IPS-15b (cell line): ENCODE measurements around the gene SF1.
A peak's percentile ranks its signal among the peaks of the same experiment; 100 is the strongest.

Experiments
- H3K27me3 ChIP-seq: one replicate; pipeline ENCODE4 v1.6.1; 2013; ENCODE audit warnings: low read length; ENCODE audit not compliant: control insufficient read depth, insufficient read depth
- H3K36me3 ChIP-seq: one replicate; pipeline ENCODE4 v1.6.1; 2013; ENCODE audit warnings: low read length; ENCODE audit not compliant: control insufficient read depth, insufficient read depth
- H3K4me1 ChIP-seq: one replicate; pipeline ENCODE4 v1.6.1; 2013; ENCODE audit warnings: mild to moderate bottlenecking, low read length; ENCODE audit not compliant: control insufficient read depth, insufficient read depth
- H3K4me3 ChIP-seq: one replicate; pipeline ENCODE4 v1.5.1; 2013; ENCODE audit warnings: low read depth, low read length
- H3K9ac ChIP-seq: one replicate; pipeline ENCODE4 v1.6.1; 2013; ENCODE audit warnings: low read depth, mild to moderate bottlenecking, low read length
- H3K9me3 ChIP-seq: one replicate; pipeline ENCODE4 v1.6.1; 2013; ENCODE audit warnings: mild to moderate bottlenecking, low read length; ENCODE audit not compliant: control insufficient read depth, insufficient read depth

Gene SF1

DNA sequence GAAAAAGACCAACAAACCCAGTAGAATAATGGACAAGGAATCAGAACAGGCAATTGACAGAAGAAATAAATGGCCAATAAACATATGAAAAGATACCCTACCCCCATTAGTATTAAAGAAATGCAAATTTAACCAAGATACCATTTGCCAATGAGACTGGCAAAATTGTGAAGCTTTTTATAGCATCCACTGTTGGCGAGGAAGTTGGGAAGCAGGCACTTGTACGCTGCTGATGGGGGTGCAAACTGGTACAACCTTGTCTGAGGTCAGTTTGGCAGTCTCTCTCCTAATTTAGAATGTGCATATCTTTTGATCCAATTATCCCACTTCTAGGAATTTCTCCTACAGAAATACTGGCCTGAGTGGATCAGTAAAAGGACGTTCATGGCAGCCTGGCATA lies 46.7 kb downstream of the SF1 start:
- Histone ChIP-seq H3K4me1 (peaks cover 3% of the 10 kb centered on the region), H3K4me3 (no peak overlapping the region), H3K9ac (no peak overlapping the region), H3K9me3 (no peaks in the 10 kb centered on the region), H3K27me3 (no peaks in the 10 kb centered on the region), H3K36me3 (peaks cover 16% of the 10 kb centered on the region)

DNA sequence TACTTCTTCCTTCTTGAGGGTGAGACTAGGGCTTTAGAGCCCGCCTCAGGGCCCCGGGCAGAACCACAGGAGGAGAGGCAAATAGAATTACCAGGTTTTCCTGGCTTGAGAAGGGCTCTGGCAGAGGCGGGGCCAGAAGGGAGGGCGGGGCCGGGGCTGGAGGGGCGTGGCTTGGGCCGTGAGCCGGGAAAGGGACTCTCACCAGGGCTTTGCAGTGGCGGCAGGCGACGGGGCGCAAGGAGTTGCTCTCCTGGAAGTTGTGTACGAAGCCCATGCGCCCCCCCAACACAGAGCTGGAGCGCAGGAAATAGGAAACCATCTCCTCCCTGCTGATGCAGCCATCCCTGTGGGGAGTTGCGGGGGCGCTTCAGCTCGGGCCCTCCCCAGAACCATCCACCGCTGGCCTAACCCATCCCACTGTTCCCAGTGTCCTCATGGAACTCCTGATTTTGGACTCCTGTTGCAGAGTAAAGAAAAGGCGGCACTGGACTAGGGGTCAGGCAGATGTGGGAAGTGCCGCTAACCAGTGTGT lies 48.4 kb downstream of the SF1 start:
- H3K4me1 ChIP-seq = peaks cover 11% of the 10 kb centered on the region
- no peaks in the 10 kb centered on the region for H3K9me3 ChIP-seq
- H3K9ac ChIP-seq = no peak overlapping the region
- H3K36me3 ChIP-seq = peaks cover 4% of the 10 kb centered on the region
- H3K27me3 ChIP-seq = no peaks in the 10 kb centered on the region
- H3K4me3 ChIP-seq = peak overlapping the region; percentile 33

DNA sequence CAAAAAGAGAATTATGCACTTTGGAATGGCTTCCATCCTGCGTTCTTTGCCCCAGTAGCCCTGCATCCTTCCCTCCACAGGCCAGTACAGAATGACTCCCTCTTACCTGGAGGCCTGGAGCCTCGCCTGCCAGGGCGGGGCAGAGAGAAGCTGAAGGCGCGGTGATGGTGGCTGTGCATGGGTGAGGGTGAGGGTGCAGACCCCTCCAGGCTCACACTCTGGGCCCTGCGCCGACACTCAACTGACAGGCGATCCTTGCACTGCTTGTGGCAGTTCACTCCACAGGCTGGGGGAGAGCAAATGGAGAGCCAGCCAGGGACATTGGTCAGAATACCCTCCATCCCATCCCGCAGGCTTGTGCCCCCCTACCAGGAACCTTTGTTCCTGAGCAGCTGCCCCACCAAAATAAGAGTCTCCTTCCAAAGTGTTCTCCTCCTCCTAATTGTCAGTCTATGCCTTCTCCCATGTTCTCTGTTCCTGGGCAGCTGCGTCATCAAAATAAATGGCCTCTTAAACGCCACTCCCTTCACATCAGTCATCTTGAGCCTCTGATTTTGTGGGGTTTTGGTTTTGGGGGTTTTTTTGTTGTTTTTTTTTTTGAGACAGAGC lies 49.5 kb downstream of the SF1 start:
- Histone ChIP-seq H3K4me3 (no peak overlapping the region), H3K36me3 (no peaks in the 10 kb centered on the region), H3K9me3 (no peaks in the 10 kb centered on the region), H3K9ac (no peak overlapping the region), H3K4me1 (peaks cover 17% of the 10 kb centered on the region), H3K27me3 (peaks cover 4% of the 10 kb centered on the region)

DNA sequence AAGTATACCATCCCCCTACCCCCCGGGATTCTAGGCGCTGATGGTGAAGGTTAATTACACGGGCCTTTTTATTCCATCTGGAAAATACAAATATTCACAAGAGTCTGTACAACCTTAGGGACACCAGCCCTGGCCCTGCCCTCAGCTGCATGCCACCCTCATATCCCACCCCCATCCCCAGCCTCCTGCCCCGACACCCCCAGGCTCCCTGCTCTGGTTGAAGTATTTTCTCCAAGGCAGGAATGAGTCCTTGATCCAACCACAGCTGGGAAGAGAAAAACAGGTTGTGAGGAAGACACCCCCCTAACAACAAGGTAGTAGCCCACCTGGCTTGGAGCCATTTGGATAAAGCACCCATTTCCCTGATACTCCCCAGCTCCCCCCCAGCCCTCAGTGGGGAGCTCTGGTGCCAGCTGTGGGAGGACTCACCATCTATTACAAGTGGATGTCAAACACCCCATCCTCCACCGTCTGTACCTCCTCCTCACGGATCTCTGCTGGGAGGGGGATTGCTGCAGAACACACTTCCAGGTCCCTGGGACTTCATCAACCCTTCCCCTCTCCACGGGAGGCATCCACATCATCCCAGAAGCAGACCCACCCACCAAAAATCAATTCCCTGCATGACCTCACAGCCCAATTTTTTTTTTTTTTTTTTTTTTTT lies 51.3 kb downstream of the SF1 start:
- H3K27me3 ChIP-seq = peaks cover 9% of the 10 kb centered on the region
- H3K4me3 ChIP-seq = no peak overlapping the region
- no peaks in the 10 kb centered on the region for H3K36me3 ChIP-seq
- H3K9me3 ChIP-seq = no peaks in the 10 kb centered on the region
- H3K9ac ChIP-seq = no peak overlapping the region
- peaks cover 17% of the 10 kb centered on the region for H3K4me1 ChIP-seq

DNA sequence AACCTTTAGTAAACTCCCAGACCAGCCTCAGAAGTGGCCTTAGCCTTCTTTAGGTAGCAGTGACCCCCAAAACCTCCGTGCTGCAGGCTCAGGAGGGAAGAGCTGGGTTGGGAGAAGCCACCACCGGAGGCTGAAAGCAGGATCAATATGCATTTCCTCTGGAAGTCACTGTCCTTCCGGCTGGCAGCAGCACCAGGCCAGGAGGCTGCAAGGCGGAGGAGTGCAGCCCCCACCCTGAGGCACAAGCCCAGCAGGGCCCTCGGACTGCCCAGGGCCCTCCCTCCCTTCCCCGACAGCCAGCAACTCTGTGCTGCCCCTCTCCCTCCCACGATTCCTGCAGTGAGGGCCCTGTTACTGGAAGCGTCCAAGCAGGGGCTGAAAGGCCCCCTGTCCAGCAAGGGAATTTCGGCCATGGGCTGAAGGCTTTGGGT lies 52.1 kb downstream of the SF1 start:
- H3K9ac ChIP-seq = peak overlapping the region; percentile 32
- H3K4me3 ChIP-seq = no peak overlapping the region

DNA sequence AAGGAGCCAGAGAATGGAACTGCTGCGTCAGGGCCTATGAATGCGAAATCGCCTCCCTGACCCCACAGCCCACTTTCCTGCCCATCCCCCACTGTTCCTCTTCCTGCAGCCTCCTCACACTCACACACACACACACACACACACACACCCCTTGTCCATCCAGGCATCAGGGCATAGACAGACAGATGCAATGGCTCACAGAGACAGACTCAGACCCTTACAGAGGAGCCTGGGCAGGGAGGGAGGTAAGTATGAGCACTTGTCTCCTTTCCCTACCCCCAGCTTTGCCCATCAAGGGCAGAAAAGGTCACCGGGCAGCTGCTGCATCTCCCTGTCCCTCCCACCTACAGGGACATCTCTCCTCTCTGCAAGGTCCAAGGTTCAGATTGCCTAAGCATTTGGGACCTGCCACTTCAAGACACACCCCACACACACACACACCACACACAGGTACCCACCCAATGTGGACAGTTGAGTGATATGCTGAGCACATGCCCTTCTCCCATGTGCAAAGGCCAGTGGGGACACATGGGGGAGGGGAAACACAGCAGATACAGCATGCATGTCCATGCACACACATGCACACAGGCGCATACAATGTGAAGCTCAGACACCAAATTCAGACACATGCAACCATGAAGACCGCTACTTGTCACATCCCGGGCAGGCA lies 53.3 kb downstream of the SF1 start:
- Histone ChIP-seq H3K9me3 (no peaks in the 10 kb centered on the region), H3K9ac (peak overlapping the region; percentile 8), H3K4me3 (no peak overlapping the region), H3K4me1 (peaks cover 14% of the 10 kb centered on the region), H3K36me3 (no peaks in the 10 kb centered on the region), H3K27me3 (peaks cover 25% of the 10 kb centered on the region)

More for the DNA sequence above, 52.1 kb downstream of the SF1 start:
- Histone ChIP-seq H3K9me3 (no peaks in the 10 kb centered on the region), H3K36me3 (no peaks in the 10 kb centered on the region), H3K4me1 (peaks cover 17% of the 10 kb centered on the region), H3K27me3 (peaks cover 17% of the 10 kb centered on the region)

DNA sequence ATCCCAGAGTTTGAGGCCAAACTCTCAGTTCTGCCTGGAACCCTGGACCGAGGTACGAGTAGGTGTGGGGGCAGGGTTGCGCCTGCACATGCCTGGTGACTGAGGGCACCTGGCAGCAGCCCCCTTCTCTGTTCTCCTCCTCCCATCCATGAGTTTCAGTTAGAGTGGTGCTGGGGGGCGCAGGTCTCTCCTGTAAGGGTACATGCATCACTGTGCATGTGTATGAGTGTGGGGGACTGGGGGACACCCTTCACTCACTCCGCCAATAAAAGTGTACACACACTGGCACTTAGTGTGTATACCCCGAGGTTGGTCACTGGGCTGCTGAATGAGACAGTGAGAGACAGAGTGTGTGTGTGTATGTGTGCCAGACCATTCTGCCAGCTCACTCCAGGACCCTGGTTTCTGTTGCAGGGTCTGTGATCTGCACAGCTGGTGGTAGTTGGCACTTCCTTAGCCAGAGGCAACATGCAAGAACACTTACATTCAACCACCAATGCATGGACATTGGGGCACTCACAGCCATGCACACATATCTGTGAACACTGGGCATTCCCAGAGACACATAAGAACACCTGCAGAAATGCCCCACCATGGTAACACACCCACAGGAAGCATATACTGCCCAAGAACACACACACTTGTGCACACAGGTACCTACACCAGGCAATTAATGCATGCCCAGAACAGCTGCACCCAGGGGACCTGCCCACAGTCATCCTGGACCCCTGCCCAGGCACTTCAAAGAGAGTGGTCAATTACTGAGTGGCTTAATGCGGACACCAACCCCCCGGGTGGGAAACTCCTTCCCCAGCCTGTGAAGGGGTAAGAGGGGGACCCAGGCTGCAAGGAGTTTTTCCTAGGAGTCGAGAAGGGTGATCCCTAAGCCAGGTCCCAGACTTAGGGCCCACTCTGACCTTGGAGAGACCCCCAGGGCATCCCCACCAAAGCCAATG lies 54.2 kb downstream of the SF1 start:
- Histone ChIP-seq H3K4me3 (peak overlapping the region; percentile 52), H3K9ac (peak overlapping the region; percentile 8), H3K27me3 (peaks cover 25% of the 10 kb centered on the region), H3K9me3 (no peaks in the 10 kb centered on the region), H3K4me1 (peaks cover 14% of the 10 kb centered on the region), H3K36me3 (no peaks in the 10 kb centered on the region)

DNA sequence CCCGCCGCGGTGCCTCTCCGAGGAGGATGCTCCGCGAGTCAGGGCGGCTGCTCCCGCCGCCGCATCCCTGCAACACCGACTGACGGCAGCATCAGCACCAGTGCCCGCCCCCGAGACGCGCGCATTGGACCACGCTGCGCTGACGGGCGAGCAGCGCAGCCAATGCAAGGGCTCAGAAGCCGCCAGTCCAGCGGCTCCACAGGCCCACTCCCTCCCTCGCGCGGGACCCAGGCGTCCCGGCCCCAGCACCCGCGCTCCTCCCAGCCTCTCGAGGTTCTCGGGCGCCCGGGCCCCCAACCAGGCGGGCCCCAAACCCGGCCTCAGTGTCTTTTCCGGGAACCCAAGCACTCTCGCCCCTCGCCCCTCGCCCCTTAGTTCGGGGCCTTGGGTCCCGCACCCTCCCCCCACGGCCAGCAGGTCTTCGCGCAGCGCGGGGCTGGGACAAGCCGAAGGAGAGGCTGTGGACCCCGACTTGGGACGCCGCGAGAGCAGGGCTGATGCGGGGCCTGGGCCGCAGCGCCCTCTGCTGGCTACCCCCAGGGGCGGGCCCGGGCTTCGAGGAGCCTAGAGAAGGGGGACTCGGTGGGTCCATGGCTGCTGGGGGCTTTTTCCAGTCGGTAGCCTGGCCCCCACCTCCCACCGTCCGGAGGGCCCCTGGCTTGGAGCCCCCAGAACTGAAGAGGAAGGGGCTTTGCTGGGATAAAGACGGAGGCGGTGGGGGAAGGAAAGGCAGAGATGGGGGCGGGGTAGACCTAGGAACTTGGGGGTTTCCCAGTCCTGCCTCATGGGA lies 55.0 kb downstream of the SF1 start, which contains the start of gene NRXN2:
Gene NRXN2, minus strand, starts transcription at position 81 of the 790 bp plus-strand sequence. CDS start 9,498 bp downstream, outside the sequence.
- no peak within 1 kb of the TSS for H3K9ac ChIP-seq
- H3K4me1 ChIP-seq = peaks cover 14% of the 10 kb centered on the region
- H3K4me3 ChIP-seq = peak within 1 kb of the TSS; percentile 52
- H3K9me3 ChIP-seq = no peaks in the 10 kb centered on the region
- H3K27me3 ChIP-seq = peaks cover 25% of the 10 kb centered on the region
- H3K36me3 ChIP-seq = no peaks in the 10 kb centered on the region

DNA sequence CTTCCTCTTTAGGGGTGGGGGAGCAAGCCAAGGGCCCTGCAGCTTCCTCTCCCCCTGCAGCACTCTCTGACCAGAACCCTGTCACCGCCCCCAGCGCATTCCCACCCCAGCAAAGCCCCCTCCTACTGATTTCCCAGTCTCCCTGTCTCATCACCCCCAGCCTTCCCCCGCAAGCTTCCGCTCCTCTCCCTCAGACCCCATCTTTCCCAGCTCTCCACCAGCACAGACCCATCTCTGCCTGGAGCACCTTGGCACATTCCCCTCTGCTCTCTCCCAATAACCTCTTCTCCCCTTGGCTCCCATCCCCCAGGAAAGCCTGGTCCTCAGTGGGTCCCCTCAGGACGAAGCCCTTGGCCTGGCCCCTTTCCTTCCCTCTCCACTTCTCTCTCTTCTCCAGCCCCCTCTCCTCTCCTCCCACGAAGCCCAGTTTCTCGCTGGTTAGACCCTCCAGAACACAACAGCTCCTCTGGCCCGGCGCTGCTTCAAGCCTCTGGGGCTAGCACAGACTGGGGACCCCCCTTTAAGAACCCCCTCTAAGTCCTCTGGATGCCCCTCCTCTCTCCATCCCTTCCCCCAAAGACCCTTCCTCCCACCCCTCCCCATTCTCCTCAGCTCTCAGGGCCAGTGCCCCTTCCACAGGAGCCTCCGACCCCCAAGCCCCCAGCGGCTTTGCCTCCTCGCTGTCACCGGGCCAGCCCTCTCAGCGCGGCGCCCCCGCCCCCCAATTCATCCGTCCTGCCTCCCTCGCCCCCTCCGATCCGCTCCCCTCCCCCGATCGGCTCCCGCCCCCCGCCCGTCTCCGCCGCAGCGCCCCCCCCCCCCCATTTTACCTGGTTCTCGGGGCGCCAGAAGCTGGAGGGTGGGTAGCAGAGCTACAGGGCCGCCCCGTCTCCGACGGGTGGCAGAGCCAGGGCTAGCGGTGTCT lies 55.9 kb downstream of the SF1 start:
- Histone ChIP-seq H3K9ac (no peak overlapping the region), H3K9me3 (no peaks in the 10 kb centered on the region), H3K27me3 (peaks cover 25% of the 10 kb centered on the region), H3K4me3 (peak overlapping the region; percentile 22), H3K36me3 (no peaks in the 10 kb centered on the region), H3K4me1 (peaks cover 14% of the 10 kb centered on the region)

DNA sequence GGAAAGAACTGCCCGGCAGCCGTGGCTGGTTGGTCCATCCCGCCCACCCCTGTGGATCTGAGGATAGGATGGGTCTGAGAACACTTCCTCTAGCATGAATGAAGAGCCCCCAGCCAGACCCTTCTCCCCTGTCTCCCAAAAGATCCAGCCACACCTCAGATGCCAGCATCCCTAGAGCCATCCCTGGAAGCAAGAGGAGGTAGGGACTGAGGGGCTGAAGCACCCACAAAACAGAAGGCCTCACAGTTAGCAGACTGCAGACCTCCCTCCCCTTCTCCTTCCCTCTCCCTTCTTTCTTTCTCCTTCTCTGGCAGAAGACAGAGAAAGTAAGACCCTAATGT lies 57.0 kb downstream of the SF1 start:
- Histone ChIP-seq H3K4me3 (no peak overlapping the region), H3K9me3 (no peaks in the 10 kb centered on the region), H3K9ac (no peak overlapping the region), H3K4me1 (peaks cover 12% of the 10 kb centered on the region), H3K27me3 (peaks cover 25% of the 10 kb centered on the region), H3K36me3 (no peaks in the 10 kb centered on the region)
